Ascending aorta (tissue), 2 donors: Measurements from ENCODE around the gene GOLGA8S. TPM values are rescaled to one million over a fixed set of nuclear protein-coding genes. Genes with fewer than 3 reads are reported as not detected.
A peak's percentile ranks its signal among the peaks of the same experiment; 100 is the strongest.
"Not testable (repeated sequence)": the region's sequence is repeated elsewhere in the genome, so short reads cannot be mapped to it uniquely, and the experiment has no call there.

Experiments
- DNase-seq, 2 donors: peaks; one replicate each; pipeline ENCODE4 v3.0.0-alpha.2; 2019; ENCODE audit warnings: low spot score in 2 of 2
- H3K27ac ChIP-seq, 2 donors: fragments of 200-600 bp; sonication (generic); one replicate each; pipeline ENCODE4 v1.5.1; 2016 to 2017; ENCODE audit warnings: mild to moderate bottlenecking in 1 of 2
- H3K27me3 ChIP-seq: fragments of 200-600 bp; sonication (generic); one replicate; pipeline ENCODE4 v1.5.1; 2017
- H3K36me3 ChIP-seq, 2 donors: fragments of 200-600 bp; sonication (generic); one replicate each; pipeline ENCODE4 v1.5.1; 2016
- H3K4me1 ChIP-seq, 2 donors: fragments of 200-600 bp; sonication (generic); one replicate each; pipeline ENCODE4 v1.5.1; 2016 to 2017; ENCODE audit warnings: mild to moderate bottlenecking in 1 of 2
- H3K4me3 ChIP-seq, 2 donors: fragments of 200-600 bp; sonication (generic); one replicate each; pipeline ENCODE4 v1.5.1; 2016 to 2017; ENCODE audit warnings: mild to moderate bottlenecking in 1 of 2
- H3K9me3 ChIP-seq, 2 donors: fragments of 200-600 bp; sonication (generic); one replicate each; pipeline ENCODE4 v1.5.1; 2016
- CTCF ChIP-seq, 3 experiments: fragments of 200-600 bp in 2 of 3; fragments of 450-650 bp in 1 of 3; sonication (generic) in 2 of 3; IDR thresholded peaks; one replicate each; pipeline ENCODE4 v1.5.1; 2016 to 2019; ENCODE audit warnings: antibody characterized with exemption in 3 of 3, mild to moderate bottlenecking in 1 of 3, moderate library complexity in 1 of 3
- intact Hi-C: fragments of 100-400 bp; cut with DNase I; formaldehyde crosslinking; loops from one replicate; pipeline ENCODE4 v1.15.1; 2023
- total RNA-seq: library from RNA; depleted of rRNA; stranded (reverse); fragments of >200 nt; gene quantifications from one replicate; pipeline ENCODE4 v1.1.0, GENCODE V29; 2016

GOLGA8S gene
- total RNA-seq = not detected

- H3K27ac ChIP-seq, intact Hi-C loops, H3K4me1 ChIP-seq, H3K9me3 ChIP-seq, H3K27me3 ChIP-seq, H3K4me3 ChIP-seq, DNase-seq, H3K36me3 ChIP-seq: not testable (repeated sequence)
Measured at GRCh38 chr15:23354448-23354847, at the start of gene GOLGA8S. Gene GOLGA8S (plus strand): TSS chr15:23354748. CDS start chr15:23354810, 62 bp downstream.

GRCh38 chr15:23304805-23305204, 49.7 kb upstream of the GOLGA8S start:
- DNase-seq, H3K9me3 ChIP-seq, H3K27me3 ChIP-seq, intact Hi-C loops, H3K27ac ChIP-seq, H3K4me1 ChIP-seq: not testable (repeated sequence)
- Histone ChIP-seq H3K4me3 (peak overlapping the region; percentile 61 to 63), H3K36me3 (peaks cover 8 to 19% of the 10 kb centered on the region in 2 donors)

- H3K36me3 ChIP-seq = peaks cover 19 to 30% of the 10 kb centered on the region in 2 donors
- H3K27me3 ChIP-seq, H3K9me3 ChIP-seq, H3K27ac ChIP-seq, intact Hi-C loops, DNase-seq, H3K4me3 ChIP-seq, H3K4me1 ChIP-seq: not testable (repeated sequence)
Measured at GRCh38 chr15:23305921-23306320, 48.6 kb upstream of the GOLGA8S start.

GRCh38 chr15:23311233-23311632, 43.3 kb upstream of the GOLGA8S start:
- H3K27ac ChIP-seq, H3K27me3 ChIP-seq: not testable (repeated sequence)

GRCh38 chr15:23334096-23334495, 20.5 kb upstream of the GOLGA8S start, which contains the start of gene GOLGA6L26:
Gene GOLGA6L26 (minus strand): TSS chr15:23334196. CDS start chr15:23334135, 61 bp downstream.
- H3K36me3 ChIP-seq, H3K27ac ChIP-seq, DNase-seq, H3K4me1 ChIP-seq, H3K27me3 ChIP-seq, H3K9me3 ChIP-seq, H3K4me3 ChIP-seq, intact Hi-C loops: not testable (repeated sequence)

More at GRCh38 chr15:23311233-23311632, 43.3 kb upstream of the GOLGA8S start:
- H3K4me1 ChIP-seq, intact Hi-C loops, H3K4me3 ChIP-seq, H3K9me3 ChIP-seq, DNase-seq: not testable (repeated sequence)
- H3K36me3 ChIP-seq = peaks cover 24 to 33% of the 10 kb centered on the region in 2 donors

- H3K4me3 ChIP-seq, intact Hi-C loops, H3K4me1 ChIP-seq, DNase-seq, H3K36me3 ChIP-seq, H3K27ac ChIP-seq, H3K9me3 ChIP-seq, H3K27me3 ChIP-seq: not testable (repeated sequence)
Measured at GRCh38 chr15:23362622-23363021, 8.1 kb downstream of the GOLGA8S start.

- H3K36me3 ChIP-seq, DNase-seq, intact Hi-C loops, H3K9me3 ChIP-seq, H3K27me3 ChIP-seq, H3K4me1 ChIP-seq, H3K27ac ChIP-seq, H3K4me3 ChIP-seq: not testable (repeated sequence)
- TF ChIP-seq CTCF (IDR thresholded peaks at IDR 0.05) = peak; percentile 29 to 53 (median 48)
Measured at GRCh38 chr15:23364261-23364660, 9.7 kb downstream of the GOLGA8S start.

- DNase-seq = no peak
- intact Hi-C loops = loop anchor here (2.0 to 5.0 kb wide), 3 partner anchors 28 to 97 kb away; no protein-coding TSS in a partner anchor
- peak overlapping the region; percentile 66 to 67 for H3K27ac ChIP-seq
- H3K27me3 ChIP-seq = no peaks in the 10 kb centered on the region
- no peak overlapping the region for H3K4me3 ChIP-seq
- TF ChIP-seq CTCF (IDR thresholded peaks at IDR 0.05) = no peak
- no peaks in the 10 kb centered on the region for H3K36me3 ChIP-seq
- H3K4me1 ChIP-seq = peaks cover 2 to 19% of the 10 kb centered on the region in 2 donors
- H3K9me3 ChIP-seq = no peaks in the 10 kb centered on the region
Measured at GRCh38 chr15:23370578-23370977, 16.0 kb downstream of the GOLGA8S start.

GRCh38 chr15:23371134-23371533, 16.6 kb downstream of the GOLGA8S start:
- DNase-seq, H3K4me3 ChIP-seq, H3K27me3 ChIP-seq, H3K36me3 ChIP-seq, H3K9me3 ChIP-seq: not testable (repeated sequence)
- peaks cover 2 to 19% of the 10 kb centered on the region in 2 donors for H3K4me1 ChIP-seq
- intact Hi-C loops = loop anchor here (2.0 to 5.0 kb wide), 3 partner anchors 28 to 96 kb away; no protein-coding TSS in a partner anchor
- H3K27ac ChIP-seq = peak overlapping the region; percentile 66 to 67

- not testable (repeated sequence) for H3K4me3 ChIP-seq
- intact Hi-C loops = loop anchor here (2.0 to 5.0 kb wide), 3 partner anchors 27 to 95 kb away; no protein-coding TSS in a partner anchor
- peak overlapping the region; percentile 66 to 67 for H3K27ac ChIP-seq
Measured at GRCh38 chr15:23371868-23372267, 17.3 kb downstream of the GOLGA8S start.

More at GRCh38 chr15:23371868-23372267, 17.3 kb downstream of the GOLGA8S start:
- H3K36me3 ChIP-seq, DNase-seq, H3K9me3 ChIP-seq, H3K27me3 ChIP-seq: not testable (repeated sequence)
- H3K4me1 ChIP-seq = peaks cover 2 to 19% of the 10 kb centered on the region in 2 donors
